ENCODE results near the gene POSTN. TPM values are rescaled to one million over a fixed set of nuclear protein-coding genes. Genes with fewer than 3 reads are reported as not detected.

Gene POSTN
- total RNA-seq, 1 donor from 2014 or later, result 4.4 TPM

GRCh38 chr13:37534676-37535075 lies 63.9 kb downstream of the POSTN start:
- ATAC-seq (no peak), DNase-seq (ENCODE audit: missing footprints) (no peak)
- intact Hi-C loops (cut with DNase I), result no loop called here

GRCh38 chr13:37534181-37534580 lies 64.4 kb downstream of the POSTN start:
- no peak for DNase-seq (ENCODE audit: missing footprints)
- no peak for ATAC-seq
- intact Hi-C loops (cut with DNase I), result no loop called here

- ATAC-seq (no peak), DNase-seq (ENCODE audit: missing footprints) (no peak)
- intact Hi-C loops (cut with DNase I), result no loop called here
Observed at GRCh38 chr13:37531049-37531448, 67.5 kb downstream of the POSTN start.

GRCh38 chr13:37529751-37530385 lies 68.7 kb downstream of the POSTN start:
- no peak for DNase-seq (ENCODE audit: missing footprints)
- ATAC-seq, result no peak
- intact Hi-C loops (cut with DNase I), result no loop called here

- intact Hi-C loops (cut with DNase I), result no loop called here
- DNase-seq (ENCODE audit: missing footprints) (no peak), ATAC-seq (no peak)
Observed at GRCh38 chr13:37526710-37527473, 71.7 kb downstream of the POSTN start.

GRCh38 chr13:37515226-37515625 lies 83.3 kb downstream of the POSTN start:
- ATAC-seq (no peak), DNase-seq (ENCODE audit: missing footprints) (no peak)
- intact Hi-C loops (cut with DNase I), result no loop called here

All from Right ventricle myocardium inferior (tissue), 1 donor.